Hematopoietic multipotent progenitor cell treated with erythropoietin and hydrocortisone succinate and interleukin-3 and kit ligand, for 8 days (in vitro differentiated cells): ENCODE results near the gene AURKAIP1.

ENCODE experiments used
- DNase-seq: peaks from one replicate; pipeline ENCODE4 v3.0.0-alpha.2; 2015

Gene AURKAIP1

DNA sequence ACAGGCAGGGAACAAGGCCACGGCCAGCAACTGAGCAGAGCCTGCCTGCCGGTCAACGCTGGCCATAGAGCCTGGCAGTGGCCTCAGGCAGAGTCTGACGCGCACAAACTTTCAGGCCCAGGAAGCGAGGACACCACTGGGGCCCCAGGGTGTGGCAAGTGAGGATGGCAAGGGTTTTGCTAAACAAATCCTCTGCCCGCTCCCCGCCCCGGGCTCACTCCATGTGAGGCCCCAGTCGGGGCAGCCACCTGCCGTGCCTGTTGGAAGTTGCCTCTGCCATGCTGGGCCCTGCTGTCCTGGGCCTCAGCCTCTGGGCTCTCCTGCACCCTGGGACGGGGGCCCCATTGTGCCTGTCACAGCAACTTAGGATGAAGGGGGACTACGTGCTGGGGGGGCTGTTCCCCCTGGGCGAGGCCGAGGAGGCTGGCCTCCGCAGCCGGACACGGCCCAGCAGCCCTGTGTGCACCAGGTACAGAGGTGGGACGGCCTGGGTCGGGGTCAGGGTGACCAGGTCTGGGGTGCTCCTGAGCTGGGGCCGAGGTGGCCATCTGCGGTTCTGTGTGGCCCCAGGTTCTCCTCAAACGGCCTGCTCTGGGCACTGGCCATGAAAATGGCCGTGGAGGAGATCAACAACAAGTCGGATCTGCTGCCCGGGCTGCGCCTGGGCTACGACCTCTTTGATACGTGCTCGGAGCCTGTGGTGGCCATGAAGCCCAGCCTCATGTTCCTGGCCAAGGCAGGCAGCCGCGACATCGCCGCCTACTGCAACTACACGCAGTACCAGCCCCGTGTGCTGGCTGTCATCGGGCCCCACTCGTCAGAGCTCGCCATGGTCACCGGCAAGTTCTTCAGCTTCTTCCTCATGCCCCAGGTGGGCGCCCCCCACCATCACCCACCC is 43.7 kb downstream of the AURKAIP1 start, which contains the start of gene TAS1R3:
TSS of gene TAS1R3 (plus strand) at position 213 of the 898 bp plus-strand sequence. CDS start at position 279, 66 bp downstream.
- DNase-seq, result no peak

DNA sequence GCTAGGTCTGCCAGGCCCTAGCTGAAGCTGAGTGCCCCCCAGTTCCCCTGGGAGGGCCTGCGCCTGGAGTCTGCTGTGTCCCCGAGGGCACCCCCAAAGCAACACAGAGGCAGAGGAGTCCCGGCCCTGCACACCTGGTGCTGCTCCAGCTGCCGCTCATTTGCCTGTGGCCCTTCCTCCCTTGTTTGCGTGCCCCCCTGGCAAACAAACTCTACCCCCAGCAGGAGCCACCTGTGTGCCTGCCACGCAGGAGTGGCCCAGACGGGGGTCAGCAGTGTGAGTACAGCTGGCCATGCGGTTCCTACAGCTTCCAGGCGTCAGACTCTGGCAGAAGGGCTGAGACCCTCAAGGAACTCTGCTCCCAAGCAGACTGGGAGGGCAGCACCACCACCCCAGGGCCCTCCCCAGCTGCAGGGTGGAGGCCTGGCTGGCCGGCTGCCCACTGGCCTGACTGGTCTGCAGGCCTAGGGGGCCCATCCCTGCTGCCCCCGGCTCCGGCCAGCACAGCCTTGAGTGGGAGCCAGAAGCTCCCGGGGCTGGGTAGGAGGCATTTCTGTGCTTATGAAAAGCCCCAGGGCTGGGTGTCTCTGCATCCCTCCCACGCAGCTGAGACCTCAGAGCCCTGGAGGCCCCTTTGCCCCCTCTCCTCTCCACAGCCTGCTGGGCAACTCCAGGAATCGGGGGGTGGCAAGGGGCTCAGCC is 44.5 kb downstream of the AURKAIP1 start:
- no peak for DNase-seq

DNA sequence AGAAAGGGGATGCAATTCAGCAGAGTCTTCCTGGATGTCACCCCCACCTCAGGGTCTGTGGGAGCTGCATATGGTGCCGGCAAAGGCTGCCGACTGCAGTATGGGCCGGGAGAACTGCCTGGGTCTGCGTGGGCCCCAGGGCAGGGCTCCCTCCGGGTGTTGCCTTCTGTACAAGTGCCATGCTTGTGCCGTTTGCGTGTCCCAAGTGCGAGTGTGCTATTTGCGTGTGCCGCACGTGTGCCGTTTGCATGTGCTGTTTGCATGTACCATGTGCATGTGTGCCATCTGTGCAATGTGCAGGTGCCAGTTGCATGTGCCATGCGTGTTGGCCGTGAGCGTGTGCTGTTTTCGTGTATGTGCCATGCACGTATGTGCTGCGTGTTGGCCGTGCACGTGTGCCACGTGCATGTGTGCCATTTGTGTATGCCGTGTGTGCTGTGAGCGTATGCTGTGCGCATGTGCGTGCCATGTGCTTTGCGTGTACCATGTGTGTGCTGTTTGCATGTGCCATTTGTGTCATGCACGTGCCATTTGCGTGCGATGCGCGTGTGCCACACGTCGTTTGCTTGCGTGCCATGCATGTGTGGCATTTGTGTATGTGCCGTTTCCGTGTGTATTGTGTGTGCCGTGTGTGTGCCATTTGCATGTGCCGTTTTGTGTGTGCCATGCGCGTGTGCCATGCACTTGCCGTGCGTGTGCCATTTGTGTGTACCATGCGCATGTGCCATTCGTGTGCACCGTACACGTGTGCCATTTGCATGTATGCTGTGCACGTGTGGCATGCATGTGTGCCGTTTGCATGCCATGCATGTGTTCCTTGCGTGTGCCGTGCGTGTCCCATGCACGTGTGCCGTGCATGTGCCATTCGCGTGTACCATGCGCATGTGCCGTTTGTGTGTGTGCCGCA is 45.5 kb downstream of the AURKAIP1 start:
- no peak for DNase-seq

DNA sequence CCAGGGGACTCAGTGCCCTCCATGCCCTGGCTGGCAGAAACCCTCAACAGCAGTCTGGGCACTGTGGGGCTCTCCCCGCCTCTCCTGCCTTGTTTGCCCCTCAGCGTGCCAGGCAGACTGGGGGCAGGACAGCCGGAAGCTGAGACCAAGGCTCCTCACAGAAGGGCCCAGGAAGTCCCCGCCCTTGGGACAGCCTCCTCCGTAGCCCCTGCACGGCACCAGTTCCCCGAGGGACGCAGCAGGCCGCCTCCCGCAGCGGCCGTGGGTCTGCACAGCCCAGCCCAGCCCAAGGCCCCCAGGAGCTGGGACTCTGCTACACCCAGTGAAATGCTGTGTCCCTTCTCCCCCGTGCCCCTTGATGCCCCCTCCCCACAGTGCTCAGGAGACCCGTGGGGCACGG is 46.8 kb downstream of the AURKAIP1 start:
- no peak for DNase-seq

DNA sequence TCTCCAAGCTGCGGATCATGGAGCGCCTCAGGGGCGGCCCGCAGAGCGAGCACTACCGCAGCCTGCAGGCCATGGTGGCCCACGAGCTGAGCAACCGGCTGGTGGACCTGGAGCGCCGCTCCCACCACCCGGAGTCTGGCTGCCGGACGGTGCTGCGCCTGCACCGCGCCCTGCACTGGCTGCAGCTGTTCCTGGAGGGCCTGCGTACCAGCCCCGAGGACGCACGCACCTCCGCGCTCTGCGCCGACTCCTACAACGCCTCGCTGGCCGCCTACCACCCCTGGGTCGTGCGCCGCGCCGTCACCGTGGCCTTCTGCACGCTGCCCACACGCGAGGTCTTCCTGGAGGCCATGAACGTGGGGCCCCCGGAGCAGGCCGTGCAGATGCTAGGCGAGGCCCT is 47.7 kb downstream of the AURKAIP1 start:
- no peak for DNase-seq

DNA sequence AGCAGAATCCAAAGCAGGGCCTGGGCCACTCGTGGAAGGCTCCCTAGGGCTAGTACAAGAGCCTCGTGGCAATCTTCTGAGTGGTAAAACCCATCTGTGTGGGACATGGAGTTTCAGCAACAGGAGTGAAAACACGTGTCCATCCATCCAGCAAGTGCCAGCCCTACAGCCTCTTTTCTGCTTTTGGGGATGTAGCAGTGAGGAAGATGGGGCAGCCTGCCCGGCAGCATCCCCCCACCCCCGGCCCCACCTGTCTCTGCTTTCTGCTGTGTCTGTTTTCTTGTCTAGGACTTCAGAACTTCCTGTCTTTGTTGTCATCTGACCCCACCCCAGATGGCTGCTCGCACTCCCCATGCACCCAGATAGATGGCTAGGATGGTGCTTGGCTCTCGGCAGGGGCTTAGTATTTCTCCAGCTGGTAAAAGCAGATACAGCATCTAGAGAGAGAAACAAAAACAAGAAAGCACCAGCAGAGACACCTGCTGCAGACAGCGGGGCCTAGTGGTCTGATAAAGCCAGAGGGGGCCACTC is 48.9 kb downstream of the AURKAIP1 start:
- DNase-seq, result no peak

DNA sequence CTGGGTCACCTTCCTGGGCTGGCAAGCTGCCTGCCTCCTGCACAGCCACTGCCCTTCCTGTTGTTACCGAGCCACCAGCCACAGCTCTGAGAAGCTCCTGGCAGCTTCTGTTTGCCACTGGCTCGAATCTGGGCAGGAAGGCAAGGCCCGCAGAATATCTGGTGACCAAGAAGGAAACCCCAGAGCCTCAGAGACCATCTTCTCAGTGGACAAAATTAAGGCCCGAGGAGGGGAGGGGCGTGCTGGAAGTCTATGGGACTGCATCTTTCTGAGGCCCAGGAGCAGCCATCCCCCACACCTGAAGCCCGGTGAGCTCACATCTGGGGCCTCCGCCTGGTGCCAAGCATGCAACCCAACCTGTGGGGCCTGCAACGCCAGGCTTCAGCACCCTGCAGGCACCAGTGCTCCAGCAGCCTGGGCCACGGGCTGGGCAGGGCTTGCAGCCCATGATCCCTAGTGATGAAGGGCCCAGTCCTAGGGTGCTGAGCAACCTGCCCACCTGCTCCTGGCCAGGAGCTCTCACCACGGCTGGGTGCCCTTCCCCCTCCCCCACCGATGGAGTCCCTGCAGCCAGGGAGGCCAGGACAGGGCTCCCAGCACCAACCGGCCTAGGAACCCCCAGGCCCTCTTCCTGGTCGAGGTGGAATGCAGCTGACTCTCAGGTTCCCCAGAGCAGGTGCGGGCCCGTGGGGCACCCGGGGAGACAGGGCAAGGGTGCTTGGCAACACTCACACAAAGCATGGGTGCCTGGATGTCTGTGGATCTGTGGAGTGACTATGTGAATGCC is 49.5 kb downstream of the AURKAIP1 start:
- no peak for DNase-seq

DNA sequence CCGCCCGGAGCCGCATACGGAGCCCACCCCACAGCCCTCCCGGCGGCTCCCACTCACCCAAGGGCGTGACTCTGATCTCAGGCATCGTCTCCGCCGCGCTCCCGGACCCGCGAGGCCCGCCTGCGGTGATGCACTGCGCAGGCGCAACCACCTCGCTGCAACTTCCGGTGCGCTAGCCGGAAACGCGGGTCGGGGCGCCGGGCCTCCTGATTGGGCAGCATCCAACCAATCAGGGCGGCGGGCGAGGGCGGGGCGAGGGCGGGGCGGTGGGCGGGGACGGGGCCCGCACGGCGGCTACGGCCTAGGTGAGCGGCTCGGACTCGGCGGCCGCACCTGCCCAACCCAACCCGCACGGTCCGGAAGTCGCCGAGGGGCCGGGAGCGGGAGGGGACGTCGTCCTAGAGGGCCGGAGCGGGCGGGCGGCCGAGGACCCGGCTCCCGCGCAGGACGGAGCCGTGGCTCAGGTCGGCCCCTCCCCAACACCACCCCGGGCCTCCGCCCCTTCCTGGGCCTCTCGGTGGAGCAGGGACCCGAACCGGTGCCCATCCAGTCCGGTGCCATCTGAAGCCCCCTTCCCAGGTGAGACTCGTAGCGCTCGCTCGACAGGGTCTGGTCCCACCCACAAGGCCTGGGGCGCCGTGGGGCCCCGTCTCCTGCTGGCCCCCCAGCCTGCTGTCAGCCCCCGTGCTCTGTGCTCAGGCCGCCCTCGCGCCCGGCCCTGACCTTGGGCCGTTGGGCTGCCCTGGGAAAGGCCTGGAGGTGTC is 50.3 kb downstream of the AURKAIP1 start, which contains the start of the genes CPTP and INTS11:
TSS of gene CPTP (plus strand) at position 279 of the 764 bp plus-strand sequence. CDS start 2,109 bp downstream, outside the sequence.
TSS of gene INTS11 (minus strand) at position 137 of the 764 bp plus-strand sequence. CDS start at position 85, 52 bp downstream.
- peak; percentile 91 for DNase-seq

DNA sequence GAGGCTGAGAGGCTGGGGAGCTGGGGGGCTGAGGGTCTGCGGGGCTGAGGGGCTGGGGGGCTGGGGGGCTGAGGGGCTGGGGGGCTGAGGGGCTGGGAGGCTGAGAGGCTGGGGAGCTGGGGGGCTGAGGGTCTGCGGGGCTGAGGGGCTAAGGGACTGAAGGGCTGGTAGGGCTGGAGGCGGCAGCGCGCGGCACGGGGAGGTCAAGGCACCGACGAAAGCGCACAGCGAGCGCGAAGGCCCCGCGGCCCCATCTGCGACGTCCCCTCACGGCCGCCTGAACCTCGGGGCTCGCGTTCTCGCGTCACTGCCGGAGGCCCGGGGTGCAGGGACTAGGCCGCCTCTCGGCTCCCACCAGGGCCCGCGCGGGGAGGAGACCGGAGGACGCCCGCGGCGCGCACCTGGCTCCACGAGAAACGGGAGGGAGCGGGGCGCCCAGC is 50.9 kb downstream of the AURKAIP1 start:
- DNase-seq, result no peak
